Choroid plexus epithelial cell (primary cell): ENCODE measurements around the gene GRXCR2.

Experiments
- DNase-seq: peaks from one replicate; pipeline ENCODE4 v3.0.0-alpha.2; 2010; ENCODE audit warnings: low read depth
- H3K4me3 ChIP-seq: 2 replicates; pipeline ENCODE4 v1.5.1; 2011; ENCODE audit warnings: low read depth, mild to moderate bottlenecking, control low read depth, low read length, moderate library complexity
- TF ChIP-seq, protein P1 (sequence below): conservative IDR thresholded peaks from 2 replicates; pipeline ENCODE4 v1.5.1; 2011; ENCODE audit warnings: low read depth, mild to moderate bottlenecking, control low read depth, inconsistent platforms, low read length, moderate library complexity

Gene GRXCR2

GRCh38 chr5:145915970-145916638, 43.3 kb upstream of the GRXCR2 start:
- DNase-seq, result no peak
- H3K4me3 ChIP-seq, result no peak overlapping the region
- TF ChIP-seq, protein P1, sequence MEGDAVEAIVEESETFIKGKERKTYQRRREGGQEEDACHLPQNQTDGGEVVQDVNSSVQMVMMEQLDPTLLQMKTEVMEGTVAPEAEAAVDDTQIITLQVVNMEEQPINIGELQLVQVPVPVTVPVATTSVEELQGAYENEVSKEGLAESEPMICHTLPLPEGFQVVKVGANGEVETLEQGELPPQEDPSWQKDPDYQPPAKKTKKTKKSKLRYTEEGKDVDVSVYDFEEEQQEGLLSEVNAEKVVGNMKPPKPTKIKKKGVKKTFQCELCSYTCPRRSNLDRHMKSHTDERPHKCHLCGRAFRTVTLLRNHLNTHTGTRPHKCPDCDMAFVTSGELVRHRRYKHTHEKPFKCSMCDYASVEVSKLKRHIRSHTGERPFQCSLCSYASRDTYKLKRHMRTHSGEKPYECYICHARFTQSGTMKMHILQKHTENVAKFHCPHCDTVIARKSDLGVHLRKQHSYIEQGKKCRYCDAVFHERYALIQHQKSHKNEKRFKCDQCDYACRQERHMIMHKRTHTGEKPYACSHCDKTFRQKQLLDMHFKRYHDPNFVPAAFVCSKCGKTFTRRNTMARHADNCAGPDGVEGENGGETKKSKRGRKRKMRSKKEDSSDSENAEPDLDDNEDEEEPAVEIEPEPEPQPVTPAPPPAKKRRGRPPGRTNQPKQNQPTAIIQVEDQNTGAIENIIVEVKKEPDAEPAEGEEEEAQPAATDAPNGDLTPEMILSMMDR, result no peak

- TF ChIP-seq, protein P1, result no peak
- H3K4me3 ChIP-seq, result no peak overlapping the region
- no peak for DNase-seq
Observed at GRCh38 chr5:145913701-145914100, 40.9 kb upstream of the GRXCR2 start.

DNA sequence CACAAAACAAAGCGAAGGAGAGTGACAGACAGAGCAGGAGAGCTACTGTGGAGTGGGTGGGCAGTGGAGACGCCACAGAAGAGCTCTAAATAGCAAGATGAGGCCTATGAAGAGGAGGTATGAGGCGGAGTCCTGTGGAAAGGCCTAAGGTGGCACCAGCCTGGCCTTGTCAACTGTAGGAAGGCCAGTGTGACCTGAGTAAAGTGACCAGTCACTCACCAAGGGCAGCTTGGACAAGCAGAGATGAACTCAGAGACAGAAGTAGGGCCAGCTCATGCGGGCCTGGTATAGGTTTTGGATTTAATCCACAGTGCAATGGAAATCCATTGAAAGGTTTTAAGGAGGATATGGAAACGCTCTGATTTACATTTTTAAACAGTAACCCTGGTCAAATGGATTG, 39.8 kb upstream of the GRXCR2 start:
- no peak for DNase-seq
- TF ChIP-seq, protein P1, result no peak
- H3K4me3 ChIP-seq, result no peak overlapping the region

DNA sequence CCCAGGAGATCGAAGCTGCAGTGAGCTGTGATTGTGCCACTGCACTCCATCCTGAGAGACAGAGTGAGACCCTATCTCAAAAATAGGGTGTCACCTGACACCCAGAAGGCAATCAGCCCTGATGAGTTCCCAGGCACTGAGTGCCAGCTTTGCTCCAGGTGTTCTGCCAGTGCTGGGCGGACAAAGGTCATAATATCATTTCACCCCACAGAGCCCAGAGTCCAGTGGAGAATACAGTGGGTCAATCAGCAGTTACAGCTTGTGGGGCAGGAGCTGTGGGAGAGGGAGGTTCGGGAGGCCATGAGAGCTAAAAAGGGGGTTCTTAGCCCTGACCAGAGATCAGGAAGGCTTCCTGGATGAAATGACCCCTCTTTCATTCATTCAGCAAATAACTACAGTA, 39.2 kb upstream of the GRXCR2 start:
- no peak for DNase-seq
- H3K4me3 ChIP-seq, result no peak overlapping the region
- TF ChIP-seq, protein P1, result no peak

GRCh38 chr5:145911164-145911563, 38.4 kb upstream of the GRXCR2 start:
- DNase-seq, result no peak
- TF ChIP-seq, protein P1, result no peak
- H3K4me3 ChIP-seq, result no peak overlapping the region

GRCh38 chr5:145908206-145908960, 35.6 kb upstream of the GRXCR2 start:
- peak; percentile 16 for DNase-seq
- H3K4me3 ChIP-seq, result no peak overlapping the region
- TF ChIP-seq, protein P1, result peak; percentile 54

GRCh38 chr5:145906401-145906800, 33.6 kb upstream of the GRXCR2 start:
- H3K4me3 ChIP-seq, result no peak overlapping the region
- DNase-seq, result no peak
- TF ChIP-seq, protein P1, result no peak
